OCI-LY1 (cell line): ENCODE measurements around the gene PEAK1.

Experiments used
- H2AFZ ChIP-seq: fragments of 200-600 bp; sonication (generic), shearing (Covaris generic); 2 replicates; pipeline ENCODE4 v1.6.0; 2014; ENCODE audit warnings: antibody characterized with exemption, mild to moderate bottlenecking, low read length
- H3F3A ChIP-seq: fragments of 200-600 bp; sonication (generic), shearing (Covaris generic); 2 replicates; pipeline ENCODE4 v1.6.0; 2014; ENCODE audit warnings: mild to moderate bottlenecking, antibody characterized with exemption, low read length, moderate library complexity; ENCODE audit not compliant: insufficient read depth
- H3K27ac ChIP-seq: fragments of 200-600 bp; sonication (generic); 2 replicates; pipeline ENCODE4 v1.5.1; 2014; ENCODE audit warnings: low read length, mixed run types, mild to moderate bottlenecking, low read depth; ENCODE audit not compliant: poor library complexity, severe bottlenecking
- H3K27me3 ChIP-seq: fragments of 200-600 bp; sonication (generic); 2 replicates; pipeline ENCODE4 v1.6.0; 2014; ENCODE audit warnings: antibody characterized with exemption, mild to moderate bottlenecking, low read length, moderate library complexity; ENCODE audit not compliant: insufficient read depth
- H3K36me3 ChIP-seq: fragments of 200-600 bp; sonication (generic); 2 replicates; pipeline ENCODE4 v1.6.1; 2014; ENCODE audit warnings: mild to moderate bottlenecking, antibody characterized with exemption, low read length, moderate library complexity, mixed read lengths; ENCODE audit not compliant: insufficient read depth
- H3K4me1 ChIP-seq: fragments of 200-600 bp; sonication (generic); 2 replicates; pipeline ENCODE4 v1.5.1; 2014; ENCODE audit warnings: mild to moderate bottlenecking, low read length, moderate library complexity; ENCODE audit not compliant: insufficient read depth, severe bottlenecking
- H3K4me2 ChIP-seq: fragments of 200-600 bp; sonication (generic), shearing (Covaris generic); 2 replicates; pipeline ENCODE4 v1.6.1; 2014; ENCODE audit warnings: low read length
- H3K4me3 ChIP-seq: fragments of 200-600 bp; sonication (generic); 2 replicates; pipeline ENCODE4 v1.5.1; 2014; ENCODE audit warnings: low read length, low read depth, mild to moderate bottlenecking, mixed read lengths; ENCODE audit not compliant: poor library complexity, severe bottlenecking
- H3K79me2 ChIP-seq: fragments of 200-600 bp; shearing (Covaris generic); 2 replicates; pipeline ENCODE4 v1.6.1; 2016; ENCODE audit warnings: mixed run types, low read length, mixed read lengths; ENCODE audit not compliant: insufficient read depth
- H3K9ac ChIP-seq: fragments of 200-600 bp; sonication (generic), shearing (Covaris generic); 2 replicates; pipeline ENCODE4 v1.6.1; 2014; ENCODE audit warnings: mild to moderate bottlenecking, low read length, mixed read lengths
- H3K9me2 ChIP-seq: fragments of 200-600 bp; sonication (generic), shearing (Covaris generic); 2 replicates; pipeline ENCODE4 v1.6.1; 2014; ENCODE audit warnings: low read depth, mild to moderate bottlenecking, low read length, mixed read lengths
- H3K9me3 ChIP-seq: fragments of 200-600 bp; shearing (Covaris generic); 2 replicates; pipeline ENCODE4 v1.6.1; 2014; ENCODE audit warnings: low read length, mixed read lengths
- H4K20me1 ChIP-seq: fragments of 200-600 bp; sonication (generic), shearing (Covaris generic); 2 replicates; pipeline ENCODE4 v1.6.0; 2016; ENCODE audit warnings: mild to moderate bottlenecking, low read length; ENCODE audit not compliant: insufficient read depth
- CTCF ChIP-seq: fragments of 200-600 bp; sonication (generic), shearing (Covaris generic); IDR thresholded peaks from 2 replicates; pipeline ENCODE4 v1.5.1; 2017; ENCODE audit warnings: mild to moderate bottlenecking, antibody characterized with exemption, low read length, moderate library complexity, mixed read lengths
- EZH2 ChIP-seq: fragments of 200-600 bp; sonication (generic), shearing (Covaris generic); IDR thresholded peaks from 2 replicates; pipeline ENCODE4 v1.8.0; 2017; ENCODE audit warnings: borderline replicate concordance, mixed run types, mild to moderate bottlenecking, antibody characterized with exemption, low read length, moderate library complexity, mixed read lengths

Gene PEAK1

DNA sequence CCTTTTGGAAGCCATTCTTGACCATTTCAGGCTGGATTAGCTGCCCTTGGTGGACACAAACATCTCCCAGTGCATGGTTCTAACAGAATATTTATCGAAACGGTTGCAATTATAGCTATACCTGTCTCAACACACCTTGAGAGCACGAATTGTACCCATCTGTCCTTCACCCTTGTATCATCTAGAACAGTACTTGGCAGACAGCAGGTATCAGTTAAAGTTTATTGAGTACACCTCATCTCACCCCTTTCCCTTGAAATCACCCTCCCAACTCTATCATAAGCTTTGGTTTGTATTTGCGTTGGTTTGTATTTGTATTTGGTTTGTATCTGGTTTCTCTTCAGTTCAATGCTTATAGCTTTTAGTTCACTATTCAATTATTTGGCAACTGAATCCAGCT lies 361.4 kb downstream of the PEAK1 start:
- Histone ChIP-seq H3F3A (no peaks in the 10 kb centered on the region), H3K4me3 (no peak overlapping the region), H3K4me2 (no peak overlapping the region), H3K79me2 (peaks cover 24% of the 10 kb centered on the region), H3K9ac (no peak overlapping the region), H3K27me3 (no peaks in the 10 kb centered on the region), H3K9me3 (no peaks in the 10 kb centered on the region), H3K36me3 (peaks cover 20% of the 10 kb centered on the region; the same call in 1 of the 2 replicates), H3K9me2 (no peaks in the 10 kb centered on the region), H3K4me1 (peaks cover 29% of the 10 kb centered on the region), H2AFZ (no peak overlapping the region), H3K27ac (no peak overlapping the region), H4K20me1 (no peaks in the 10 kb centered on the region)
- TF ChIP-seq CTCF, result no peak
- TF ChIP-seq EZH2, result no peak

GRCh38 chr15:77057685-77058084 lies 362.2 kb downstream of the PEAK1 start:
- Histone ChIP-seq H4K20me1 (no peaks in the 10 kb centered on the region), H3K9me3 (no peaks in the 10 kb centered on the region), H3K27me3 (no peaks in the 10 kb centered on the region), H3K4me1 (peaks cover 29% of the 10 kb centered on the region), H3K4me3 (no peak overlapping the region), H3K79me2 (peaks cover 22% of the 10 kb centered on the region), H3K27ac (no peak overlapping the region), H3F3A (no peaks in the 10 kb centered on the region), H3K9ac (no peak overlapping the region), H2AFZ (no peak overlapping the region), H3K4me2 (no peak overlapping the region), H3K9me2 (no peaks in the 10 kb centered on the region), H3K36me3 (peaks cover 21% of the 10 kb centered on the region; the same call in 1 of the 2 replicates)
- TF ChIP-seq EZH2, result no peak
- TF ChIP-seq CTCF, result no peak

- Histone ChIP-seq H3K79me2 (peaks cover 18% of the 10 kb centered on the region), H2AFZ (no peak overlapping the region), H3K4me1 (peaks cover 28% of the 10 kb centered on the region), H3K9me3 (no peaks in the 10 kb centered on the region), H3K4me2 (no peak overlapping the region), H4K20me1 (no peaks in the 10 kb centered on the region), H3K27me3 (no peaks in the 10 kb centered on the region), H3K9me2 (no peaks in the 10 kb centered on the region), H3K36me3 (peaks cover 27% of the 10 kb centered on the region), H3F3A (no peaks in the 10 kb centered on the region), H3K9ac (no peak overlapping the region), H3K27ac (no peak overlapping the region), H3K4me3 (no peak overlapping the region)
- TF ChIP-seq CTCF (no peak), EZH2 (no peak)
Observed at GRCh38 chr15:77057072-77057471, 362.8 kb downstream of the PEAK1 start.
